Choroid plexus epithelial cell (primary cell): ENCODE measurements around the gene PPARA.
A peak's percentile ranks its signal among the peaks of the same experiment; 100 is the strongest.

Experiments used
- DNase-seq: peaks from one replicate; pipeline ENCODE4 v3.0.0-alpha.2; 2010; ENCODE audit warnings: low read depth
- H3K4me3 ChIP-seq: 2 replicates; pipeline ENCODE4 v1.5.1; 2011; ENCODE audit warnings: low read depth, mild to moderate bottlenecking, control low read depth, low read length, moderate library complexity
- TF ChIP-seq, protein P1 (sequence below): conservative IDR thresholded peaks from 2 replicates; pipeline ENCODE4 v1.5.1; 2011; ENCODE audit warnings: low read depth, mild to moderate bottlenecking, control low read depth, inconsistent platforms, low read length, moderate library complexity

Gene PPARA

DNA sequence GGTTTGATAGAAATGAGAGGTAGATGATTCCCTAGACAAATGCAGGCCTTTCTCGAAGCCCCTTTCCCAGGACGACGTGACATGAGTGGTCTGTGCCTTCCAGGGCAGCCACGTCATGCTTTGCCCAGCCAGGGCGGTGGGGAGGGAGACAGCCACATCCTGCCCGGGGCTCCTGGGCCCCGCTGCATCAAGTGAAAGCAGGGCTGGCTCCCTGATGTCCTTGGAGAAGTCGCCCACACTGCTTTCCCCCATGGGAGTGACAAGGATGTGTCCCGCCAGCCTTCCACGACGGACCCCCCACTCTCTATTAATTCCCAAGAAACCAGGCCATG is 13.2 kb downstream of the PPARA start:
- TF ChIP-seq, protein P1, sequence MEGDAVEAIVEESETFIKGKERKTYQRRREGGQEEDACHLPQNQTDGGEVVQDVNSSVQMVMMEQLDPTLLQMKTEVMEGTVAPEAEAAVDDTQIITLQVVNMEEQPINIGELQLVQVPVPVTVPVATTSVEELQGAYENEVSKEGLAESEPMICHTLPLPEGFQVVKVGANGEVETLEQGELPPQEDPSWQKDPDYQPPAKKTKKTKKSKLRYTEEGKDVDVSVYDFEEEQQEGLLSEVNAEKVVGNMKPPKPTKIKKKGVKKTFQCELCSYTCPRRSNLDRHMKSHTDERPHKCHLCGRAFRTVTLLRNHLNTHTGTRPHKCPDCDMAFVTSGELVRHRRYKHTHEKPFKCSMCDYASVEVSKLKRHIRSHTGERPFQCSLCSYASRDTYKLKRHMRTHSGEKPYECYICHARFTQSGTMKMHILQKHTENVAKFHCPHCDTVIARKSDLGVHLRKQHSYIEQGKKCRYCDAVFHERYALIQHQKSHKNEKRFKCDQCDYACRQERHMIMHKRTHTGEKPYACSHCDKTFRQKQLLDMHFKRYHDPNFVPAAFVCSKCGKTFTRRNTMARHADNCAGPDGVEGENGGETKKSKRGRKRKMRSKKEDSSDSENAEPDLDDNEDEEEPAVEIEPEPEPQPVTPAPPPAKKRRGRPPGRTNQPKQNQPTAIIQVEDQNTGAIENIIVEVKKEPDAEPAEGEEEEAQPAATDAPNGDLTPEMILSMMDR: no peak
- DNase-seq: no peak
- no peak overlapping the region for H3K4me3 ChIP-seq

DNA sequence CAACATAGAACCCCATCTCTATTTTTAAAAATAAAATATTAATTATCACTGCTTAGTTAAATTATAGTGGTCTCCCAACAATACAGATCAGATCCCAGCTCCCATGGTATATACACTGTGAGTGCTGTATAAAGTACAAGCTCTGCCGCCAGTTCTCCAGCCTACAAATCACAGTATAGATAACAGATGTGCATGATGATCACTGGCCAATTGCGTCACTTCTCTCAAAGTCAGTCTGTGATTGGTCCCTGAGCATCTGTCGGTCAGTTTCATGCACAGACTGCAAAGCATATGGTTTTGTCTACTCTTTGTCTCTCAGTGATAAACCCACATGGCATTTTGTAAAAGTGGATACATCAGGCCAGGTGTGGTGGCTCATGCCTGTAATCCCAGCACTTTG is 15.7 kb downstream of the PPARA start:
- no peak overlapping the region for H3K4me3 ChIP-seq
- no peak for DNase-seq
- TF ChIP-seq, protein P1: no peak

DNA sequence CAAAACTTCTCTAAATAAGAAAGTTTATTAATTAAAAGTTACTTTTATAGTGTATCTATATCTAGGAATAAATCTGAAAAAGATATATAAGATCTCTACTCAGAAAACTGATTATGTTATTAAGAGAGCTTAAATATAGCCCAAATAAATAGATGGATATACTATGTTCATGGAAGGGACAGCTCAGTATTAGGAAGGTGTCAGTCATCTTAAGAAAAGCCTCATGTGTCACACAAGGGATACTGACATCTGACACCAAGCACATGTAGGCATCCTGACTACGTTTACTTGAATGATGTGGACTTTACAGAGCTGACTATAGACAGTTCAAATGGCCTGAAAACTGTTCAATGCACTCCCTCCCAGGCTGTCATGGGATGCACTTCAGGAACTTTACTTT is 19.3 kb downstream of the PPARA start:
- DNase-seq: no peak
- no peak overlapping the region for H3K4me3 ChIP-seq
- TF ChIP-seq, protein P1: no peak

DNA sequence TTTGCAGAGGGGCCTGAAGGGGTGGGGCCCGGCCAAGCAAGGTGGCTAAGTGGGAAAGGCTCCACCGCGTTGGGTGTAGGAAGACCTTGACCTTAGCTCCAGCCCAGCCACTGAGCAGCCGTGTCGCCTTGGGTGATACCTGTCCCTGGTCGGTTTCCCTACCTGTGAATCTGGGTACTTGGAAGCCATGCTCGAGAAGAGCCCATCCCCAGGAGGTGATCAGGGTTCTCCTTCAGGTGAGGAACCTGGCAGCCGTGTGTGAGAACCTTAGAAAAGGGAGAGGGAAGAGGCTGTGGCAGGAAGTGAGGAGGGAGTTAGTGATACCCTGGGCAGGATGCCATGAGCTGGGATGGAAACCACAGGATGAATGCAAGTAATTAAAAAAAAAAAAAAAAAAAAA is 21.6 kb downstream of the PPARA start:
- TF ChIP-seq, protein P1: no peak
- DNase-seq: peak; percentile 50
- no peak overlapping the region for H3K4me3 ChIP-seq

DNA sequence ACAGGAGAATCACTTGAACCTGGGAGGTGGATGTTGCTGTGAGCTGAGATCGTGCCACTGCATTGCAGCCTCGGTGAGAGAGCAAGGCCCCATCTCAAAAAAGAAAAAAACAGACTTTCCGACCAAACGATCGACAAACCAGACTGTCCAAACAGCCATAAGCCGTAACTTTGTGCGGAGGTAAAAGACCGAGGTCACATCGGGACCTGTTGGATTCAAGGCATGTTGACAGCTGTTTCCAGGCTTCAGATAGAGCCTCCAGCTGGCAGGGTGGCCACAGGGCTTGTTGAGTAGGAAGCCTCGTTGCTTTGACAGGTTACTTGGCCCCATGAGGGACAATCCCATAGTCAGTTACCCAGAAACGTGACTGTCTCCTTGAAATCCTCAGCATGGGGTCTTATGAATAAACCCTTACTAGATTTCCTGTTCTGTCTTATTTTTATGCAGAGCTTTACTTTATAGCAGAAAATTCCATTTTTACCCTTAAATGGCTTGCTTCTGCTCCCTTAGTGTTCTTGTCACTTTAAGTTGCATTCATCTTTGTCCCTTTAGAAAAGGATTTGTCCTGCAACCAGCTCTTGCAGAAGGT is 22.3 kb downstream of the PPARA start:
- TF ChIP-seq, protein P1: no peak
- H3K4me3 ChIP-seq: no peak overlapping the region
- DNase-seq: no peak

DNA sequence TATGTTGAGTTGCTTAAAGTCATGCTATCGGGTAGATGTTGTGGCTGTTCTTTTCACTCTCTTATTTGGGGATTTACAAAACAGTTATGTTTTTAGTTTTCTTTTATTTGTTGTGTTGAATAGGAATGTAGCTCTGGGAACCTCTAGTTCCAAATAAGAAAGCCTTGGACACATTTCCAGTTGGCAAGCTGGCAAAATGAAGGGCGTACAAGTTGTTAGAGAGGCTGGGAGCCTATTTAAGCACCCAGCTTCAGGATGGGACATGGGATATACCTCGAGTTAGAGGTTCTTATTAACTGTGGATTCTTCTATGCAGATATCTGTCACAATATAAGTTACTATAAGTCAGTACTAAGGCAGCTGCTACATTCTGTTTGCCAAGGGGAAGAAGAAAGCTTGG is 22.8 kb downstream of the PPARA start:
- H3K4me3 ChIP-seq: no peak overlapping the region
- TF ChIP-seq, protein P1: no peak
- no peak for DNase-seq

DNA sequence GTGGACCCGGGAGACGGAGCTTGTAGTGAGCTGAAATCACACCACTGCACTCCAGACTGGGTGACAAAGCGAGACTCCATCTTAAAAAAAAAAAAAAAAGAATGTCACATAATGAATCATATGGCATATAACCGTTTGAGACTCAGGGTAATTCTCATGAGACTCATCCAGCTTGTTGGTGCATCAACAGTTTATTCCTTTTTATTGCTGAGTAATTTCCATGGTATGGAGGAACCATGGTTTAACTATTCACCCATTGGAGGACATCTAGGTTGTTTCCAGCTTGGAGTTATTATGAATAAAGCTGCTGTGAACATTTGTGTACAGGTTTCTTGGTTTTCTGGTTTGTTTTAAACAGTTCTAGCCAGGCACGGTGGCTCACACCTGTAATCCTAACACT is 25.3 kb downstream of the PPARA start:
- TF ChIP-seq, protein P1: no peak
- no peak overlapping the region for H3K4me3 ChIP-seq
- no peak for DNase-seq
